MM.1S (cell line): ENCODE results near the gene BCL2.
A peak's percentile ranks its signal among the peaks of the same experiment; 100 is the strongest.

Source experiments
- DNase-seq: peaks from one replicate; pipeline ENCODE4 v3.0.0-alpha.2; 2015
- H2AFZ ChIP-seq: fragments of 300-600 bp; sonication (generic); 2 replicates; pipeline ENCODE4 v1.6.0; 2016; ENCODE audit warnings: antibody characterized with exemption, low read length
- H3F3A ChIP-seq: fragments of 300-600 bp; sonication (generic); 2 replicates; pipeline ENCODE4 v1.6.1; 2016; ENCODE audit warnings: mild to moderate bottlenecking, antibody characterized with exemption, low read length, moderate library complexity, mixed read lengths; ENCODE audit not compliant: insufficient read depth
- H3K27ac ChIP-seq: fragments of 300-600 bp; sonication (generic); 2 replicates; pipeline ENCODE4 v1.5.1; 2016; ENCODE audit warnings: mild to moderate bottlenecking, low read length
- H3K27me3 ChIP-seq: fragments of 300-600 bp; sonication (generic); replicated peaks from 2 replicates; pipeline ENCODE4 v1.6.0; 2016; ENCODE audit warnings: low read length; ENCODE audit not compliant: insufficient read depth
- H3K36me3 ChIP-seq: fragments of 300-600 bp; sonication (generic); replicated peaks from 2 replicates; pipeline ENCODE4 v1.6.1; 2016; ENCODE audit warnings: mild to moderate bottlenecking, low read length, mixed read lengths; ENCODE audit not compliant: insufficient read depth
- H3K4me1 ChIP-seq: fragments of 300-600 bp; sonication (generic); 2 replicates; pipeline ENCODE4 v1.6.1; 2016; ENCODE audit warnings: low read length, mixed read lengths
- H3K4me2 ChIP-seq: fragments of 300-600 bp; sonication (generic); 2 replicates; pipeline ENCODE4 v1.6.0; 2016; ENCODE audit warnings: low read depth, low read length
- H3K4me3 ChIP-seq: fragments of 300-600 bp; sonication (generic); 2 replicates; pipeline ENCODE4 v1.5.1; 2016; ENCODE audit warnings: low read length, mixed read lengths
- H3K79me2 ChIP-seq: fragments of 300-600 bp; sonication (generic); 2 replicates; pipeline ENCODE4 v1.6.1; 2016; ENCODE audit warnings: mixed run types, low read length, mixed read lengths
- H3K9ac ChIP-seq: fragments of 300-600 bp; sonication (generic); 2 replicates; pipeline ENCODE4 v1.6.1; 2016; ENCODE audit warnings: low read length, mixed read lengths
- H3K9me2 ChIP-seq: fragments of 300-600 bp; sonication (generic); replicated peaks from 2 replicates; pipeline ENCODE4 v1.6.1; 2016; ENCODE audit warnings: mild to moderate bottlenecking, low read length, mixed read lengths; ENCODE audit not compliant: insufficient read depth
- H3K9me3 ChIP-seq: fragments of 300-600 bp; sonication (generic); replicated peaks from 2 replicates; pipeline ENCODE4 v1.6.1; 2016; ENCODE audit warnings: mild to moderate bottlenecking, low read length, mixed read lengths; ENCODE audit not compliant: insufficient read depth
- H4K20me1 ChIP-seq: fragments of 300-600 bp; sonication (generic); 2 replicates; pipeline ENCODE4 v1.6.1; 2016; ENCODE audit warnings: mild to moderate bottlenecking, low read length, moderate library complexity, mixed read lengths; ENCODE audit not compliant: insufficient read depth
- CTCF ChIP-seq: fragments of 300-600 bp; sonication (generic); IDR thresholded peaks from 2 replicates; pipeline ENCODE4 v1.5.1; 2016; ENCODE audit warnings: antibody characterized with exemption, low read length, mixed read lengths
- EZH2 ChIP-seq: fragments of 300-600 bp; sonication (generic); optimal IDR thresholded peaks from 2 replicates; pipeline ENCODE3; 2017; ENCODE audit warnings: low read depth, mild to moderate bottlenecking, antibody characterized with exemption, low read length, mixed read lengths
- EZH2phosphoT487 ChIP-seq: fragments of 300-600 bp; sonication (generic); IDR thresholded peaks from 2 replicates; pipeline ENCODE4 v1.6.1; 2018; ENCODE audit warnings: antibody characterized with exemption, low read length

BCL2 gene

GRCh38 chr18:63105636-63106316 is 213.8 kb downstream of the BCL2 start:
- H4K20me1 ChIP-seq, result no peaks in the 10 kb centered on the region
- DNase-seq, result no peak
- no peak overlapping the region for H3K9ac ChIP-seq
- H3K9me3 ChIP-seq, result no peaks in the 10 kb centered on the region
- no peak overlapping the region for H3K27ac ChIP-seq
- no peaks in the 10 kb centered on the region for H3K79me2 ChIP-seq
- no peak overlapping the region for H2AFZ ChIP-seq
- H3F3A ChIP-seq, result 0 out of 2 replicates have a peak, but pooled peaks cover 2% of the 10 kb centered on the region
- no peak for TF ChIP-seq EZH2
- no peak for TF ChIP-seq CTCF
- TF ChIP-seq EZH2phosphoT487, result no peak
- peaks cover 6% of the 10 kb centered on the region; the same call in 1 of the 2 replicates for H3K4me1 ChIP-seq
- no peaks in the 10 kb centered on the region for H3K9me2 ChIP-seq
- H3K4me3 ChIP-seq, result no peak overlapping the region
- peak overlapping the region; percentile 50 for H3K4me2 ChIP-seq
- H3K27me3 ChIP-seq, result no peaks in the 10 kb centered on the region
- no peaks in the 10 kb centered on the region for H3K36me3 ChIP-seq

GRCh38 chr18:63104868-63105267 is 214.7 kb downstream of the BCL2 start:
- H3K4me1 ChIP-seq, result peaks cover 8% of the 10 kb centered on the region; the same call in 1 of the 2 replicates
- H3K27me3 ChIP-seq, result no peaks in the 10 kb centered on the region
- no peak overlapping the region for H2AFZ ChIP-seq
- TF ChIP-seq EZH2 (no peak), EZH2phosphoT487 (no peak), CTCF (no peak)
- no peak overlapping the region for H3K4me2 ChIP-seq
- no peaks in the 10 kb centered on the region for H3K36me3 ChIP-seq
- DNase-seq, result no peak
- no peak overlapping the region for H3K4me3 ChIP-seq
- H3K27ac ChIP-seq, result no peak overlapping the region
- no peaks in the 10 kb centered on the region for H3K9me2 ChIP-seq
- 0 out of 2 replicates have a peak, but pooled peaks cover 2% of the 10 kb centered on the region for H3F3A ChIP-seq
- no peaks in the 10 kb centered on the region for H3K79me2 ChIP-seq
- H3K9me3 ChIP-seq, result no peaks in the 10 kb centered on the region
- no peak overlapping the region for H3K9ac ChIP-seq
- H4K20me1 ChIP-seq, result no peaks in the 10 kb centered on the region

- no peaks in the 10 kb centered on the region for H3K27me3 ChIP-seq
- no peak overlapping the region for H3K9ac ChIP-seq
- H4K20me1 ChIP-seq, result no peaks in the 10 kb centered on the region
- no peak for DNase-seq
- H2AFZ ChIP-seq, result no peak overlapping the region
- no peaks in the 10 kb centered on the region for H3K9me3 ChIP-seq
- no peaks in the 10 kb centered on the region for H3K9me2 ChIP-seq
- H3K79me2 ChIP-seq, result no peaks in the 10 kb centered on the region
- H3K4me1 ChIP-seq, result peaks cover 24% of the 10 kb centered on the region
- peaks cover 12% of the 10 kb centered on the region for H3F3A ChIP-seq
- H3K36me3 ChIP-seq, result no peaks in the 10 kb centered on the region
- no peak overlapping the region for H3K4me3 ChIP-seq
- no peak overlapping the region for H3K27ac ChIP-seq
- no peak for TF ChIP-seq EZH2
- TF ChIP-seq EZH2phosphoT487, result no peak
- TF ChIP-seq CTCF, result no peak
- H3K4me2 ChIP-seq, result no peak overlapping the region
Observed at GRCh38 chr18:63102941-63103744, 216.4 kb downstream of the BCL2 start.
